ENCODE measurements around the gene CACNA1I. TPM values are rescaled to one million over a fixed set of nuclear protein-coding genes. Genes with fewer than 3 reads are reported as not detected.

The CACNA1I gene
- total RNA-seq, 1 donor from 2014 or later, result not detected

DNA sequence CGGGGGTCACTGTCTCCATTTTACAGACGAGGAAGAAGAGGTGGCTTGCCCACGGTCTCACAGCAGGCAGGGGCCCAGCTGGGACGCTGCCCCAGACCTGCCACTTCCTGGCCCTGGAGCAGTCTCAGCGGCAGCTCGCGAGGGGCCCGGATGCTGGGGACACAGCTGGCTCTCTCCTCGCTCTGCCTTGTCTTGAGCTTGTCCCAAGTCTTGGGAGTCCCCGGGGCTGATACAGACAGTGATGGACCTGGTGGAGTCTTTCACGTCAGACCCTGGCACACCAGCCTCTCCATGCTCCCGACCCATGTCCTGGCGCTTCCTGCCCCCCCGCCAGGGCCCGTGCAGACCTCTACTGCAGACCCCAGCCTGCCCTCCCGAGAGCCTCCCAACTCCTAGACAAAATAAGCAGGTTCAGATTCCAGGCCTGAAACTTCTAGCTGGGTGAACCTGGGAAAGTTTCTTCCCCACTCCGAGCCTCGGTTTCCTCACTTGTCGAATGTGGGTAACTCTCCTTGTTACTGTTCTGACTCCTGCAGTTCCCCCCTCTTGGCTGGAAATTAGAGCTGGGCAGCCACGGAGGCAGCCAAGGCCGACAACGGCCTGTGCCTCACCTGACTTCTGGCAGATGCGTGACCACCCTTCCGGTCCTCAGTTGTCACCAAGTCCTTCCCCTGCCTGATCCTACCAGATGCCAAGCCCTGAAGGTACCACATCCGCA lies 145.4 kb downstream of the CACNA1I start:
- DNase-seq (ENCODE audit: low read depth), result no peak
- Histone ChIP-seq H3K27me3 (ENCODE audit: control insufficient read depth, insufficient read depth, low read length) (peaks cover 4% of the 10 kb centered on the region), H3K4me3 (ENCODE audit: low read depth, low read length) (no peak overlapping the region), H3K36me3 (ENCODE audit: control insufficient read depth, insufficient read depth, low read length) (no peaks in the 10 kb centered on the region)
- TF ChIP-seq, protein P1, sequence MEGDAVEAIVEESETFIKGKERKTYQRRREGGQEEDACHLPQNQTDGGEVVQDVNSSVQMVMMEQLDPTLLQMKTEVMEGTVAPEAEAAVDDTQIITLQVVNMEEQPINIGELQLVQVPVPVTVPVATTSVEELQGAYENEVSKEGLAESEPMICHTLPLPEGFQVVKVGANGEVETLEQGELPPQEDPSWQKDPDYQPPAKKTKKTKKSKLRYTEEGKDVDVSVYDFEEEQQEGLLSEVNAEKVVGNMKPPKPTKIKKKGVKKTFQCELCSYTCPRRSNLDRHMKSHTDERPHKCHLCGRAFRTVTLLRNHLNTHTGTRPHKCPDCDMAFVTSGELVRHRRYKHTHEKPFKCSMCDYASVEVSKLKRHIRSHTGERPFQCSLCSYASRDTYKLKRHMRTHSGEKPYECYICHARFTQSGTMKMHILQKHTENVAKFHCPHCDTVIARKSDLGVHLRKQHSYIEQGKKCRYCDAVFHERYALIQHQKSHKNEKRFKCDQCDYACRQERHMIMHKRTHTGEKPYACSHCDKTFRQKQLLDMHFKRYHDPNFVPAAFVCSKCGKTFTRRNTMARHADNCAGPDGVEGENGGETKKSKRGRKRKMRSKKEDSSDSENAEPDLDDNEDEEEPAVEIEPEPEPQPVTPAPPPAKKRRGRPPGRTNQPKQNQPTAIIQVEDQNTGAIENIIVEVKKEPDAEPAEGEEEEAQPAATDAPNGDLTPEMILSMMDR (IDR thresholded peaks at IDR 0.05; ENCODE audit: insufficient read depth, low read length, severe bottlenecking), result no peak
- FAIRE-seq, result no peak

GRCh38 chr22:39716534-39716933 lies 146.0 kb downstream of the CACNA1I start:
- FAIRE-seq, result no peak

GRCh38 chr22:39717099-39717498 lies 146.5 kb downstream of the CACNA1I start:
- peaks cover 5% of the 10 kb centered on the region for H3K27me3 ChIP-seq (ENCODE audit: control insufficient read depth, insufficient read depth, low read length)
- H3K4me3 ChIP-seq (ENCODE audit: low read depth, low read length), result no peak overlapping the region
- no peak for FAIRE-seq
- no peak for DNase-seq (ENCODE audit: low read depth)
- TF ChIP-seq, protein P1 (IDR thresholded peaks at IDR 0.05; ENCODE audit: insufficient read depth, low read length, severe bottlenecking), result no peak
- H3K36me3 ChIP-seq (ENCODE audit: control insufficient read depth, insufficient read depth, low read length), result no peaks in the 10 kb centered on the region

More at GRCh38 chr22:39716534-39716933, 146.0 kb downstream of the CACNA1I start:
- Histone ChIP-seq H3K4me3 (ENCODE audit: low read depth, low read length) (no peak overlapping the region), H3K36me3 (ENCODE audit: control insufficient read depth, insufficient read depth, low read length) (no peaks in the 10 kb centered on the region), H3K27me3 (ENCODE audit: control insufficient read depth, insufficient read depth, low read length) (peaks cover 4% of the 10 kb centered on the region)
- DNase-seq (ENCODE audit: low read depth), result no peak
- TF ChIP-seq, protein P1 (IDR thresholded peaks at IDR 0.05; ENCODE audit: insufficient read depth, low read length, severe bottlenecking), result no peak

DNA sequence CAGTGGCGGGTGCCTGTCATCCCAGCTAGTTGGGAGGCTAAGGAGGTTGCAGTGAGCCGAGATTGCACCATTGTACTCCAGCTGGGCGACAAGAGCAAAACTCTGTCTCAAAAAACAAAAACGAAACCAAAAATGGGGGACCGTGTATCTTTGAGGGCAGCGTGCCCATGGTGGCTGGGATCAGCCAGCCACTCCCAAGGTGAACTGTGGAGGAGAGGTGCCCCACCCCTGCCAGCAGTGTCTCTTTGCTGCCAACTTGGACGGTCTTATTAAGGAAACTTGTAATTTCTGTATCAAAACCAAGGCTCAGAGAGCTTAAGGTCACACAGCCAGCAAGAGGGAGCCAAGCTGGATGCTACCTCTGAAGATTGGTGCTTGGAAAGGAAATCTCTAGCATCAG lies 147.7 kb downstream of the CACNA1I start:
- Histone ChIP-seq H3K4me3 (ENCODE audit: low read depth, low read length) (no peak overlapping the region), H3K27me3 (ENCODE audit: control insufficient read depth, insufficient read depth, low read length) (peaks cover 5% of the 10 kb centered on the region), H3K36me3 (ENCODE audit: control insufficient read depth, insufficient read depth, low read length) (no peaks in the 10 kb centered on the region)
- DNase-seq (ENCODE audit: low read depth) (no peak), FAIRE-seq (no peak)
- TF ChIP-seq, protein P1 (IDR thresholded peaks at IDR 0.05; ENCODE audit: insufficient read depth, low read length, severe bottlenecking), result no peak

DNA sequence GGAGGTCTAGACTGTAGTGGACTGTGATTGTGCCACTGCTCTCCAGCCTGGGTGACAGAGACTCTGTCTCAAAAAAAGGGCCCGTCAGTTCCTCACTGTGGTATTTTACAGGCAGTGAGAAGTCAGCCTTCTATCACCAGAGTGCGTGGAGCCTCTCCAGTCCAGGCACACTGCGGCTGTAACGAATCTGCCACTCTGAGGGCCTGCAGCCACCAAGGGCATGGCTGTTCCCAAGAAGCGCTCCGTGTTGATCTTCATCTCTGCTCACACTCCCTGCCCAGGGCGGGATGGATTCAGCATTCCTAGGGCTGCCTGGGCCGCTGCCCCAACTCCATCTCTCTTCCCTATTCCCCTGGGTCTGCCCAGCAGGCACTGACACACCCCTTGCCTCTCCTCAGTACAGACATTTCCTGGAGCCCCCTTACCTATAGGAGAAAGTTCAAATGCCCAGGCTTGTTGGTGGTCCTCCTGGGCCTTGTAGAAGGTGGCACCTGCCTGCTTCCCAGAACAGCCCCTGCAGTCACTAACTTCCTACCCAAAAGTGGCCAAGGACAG lies 148.4 kb downstream of the CACNA1I start:
- H3K4me3 ChIP-seq (ENCODE audit: low read depth, low read length), result no peak overlapping the region
- DNase-seq (ENCODE audit: low read depth), result no peak
- no peak for FAIRE-seq
- peaks cover 5% of the 10 kb centered on the region for H3K27me3 ChIP-seq (ENCODE audit: control insufficient read depth, insufficient read depth, low read length)
- TF ChIP-seq, protein P1 (IDR thresholded peaks at IDR 0.05; ENCODE audit: insufficient read depth, low read length, severe bottlenecking), result no peak
- H3K36me3 ChIP-seq (ENCODE audit: control insufficient read depth, insufficient read depth, low read length), result no peaks in the 10 kb centered on the region
